NT2/D1 (cell line): ENCODE measurements around the gene SNX6.

Experiments used
- DNase-seq: peaks from one replicate; pipeline ENCODE4 v3.0.0-alpha.2; 2011; ENCODE audit warnings: low read depth, low spot score
- H3K27me3 ChIP-seq: 2 replicates; pipeline ENCODE4 v1.6.0; 2011; ENCODE audit warnings: mild to moderate bottlenecking; ENCODE audit not compliant: insufficient read length, insufficient read depth
- H3K36me3 ChIP-seq: 2 replicates; pipeline ENCODE4 v1.6.1; 2011; ENCODE audit warnings: mild to moderate bottlenecking, low read length, mixed read lengths; ENCODE audit not compliant: insufficient read depth, insufficient read length
- H3K4me1 ChIP-seq: 2 replicates; pipeline ENCODE4 v1.5.1; 2011; ENCODE audit not compliant: insufficient read depth, insufficient read length
- H3K4me3 ChIP-seq: 2 replicates; pipeline ENCODE4 v1.5.1; 2011; ENCODE audit warnings: low read depth; ENCODE audit not compliant: insufficient read length
- H3K9ac ChIP-seq: 2 replicates; pipeline ENCODE4 v1.6.0; 2011; ENCODE audit warnings: low read depth; ENCODE audit not compliant: insufficient read length
- H3K9me3 ChIP-seq: 2 replicates; pipeline ENCODE4 v1.5.1; 2011; ENCODE audit warnings: mild to moderate bottlenecking, low read length; ENCODE audit not compliant: insufficient read depth
- SUZ12 ChIP-seq: IDR thresholded peaks from 2 replicates; pipeline ENCODE4 v1.6.1; 2011; ENCODE audit not compliant: insufficient read length, insufficient read depth; ENCODE audit errors: extremely low read depth
- YY1 ChIP-seq: IDR thresholded peaks from 2 replicates; pipeline ENCODE4 v1.6.1; 2011; ENCODE audit not compliant: insufficient read length, insufficient read depth
- ZNF274 ChIP-seq: IDR thresholded peaks from 2 replicates; pipeline ENCODE4 v1.6.1; 2011; ENCODE audit warnings: mild to moderate bottlenecking, low read depth, low read length

The SNX6 gene

DNA sequence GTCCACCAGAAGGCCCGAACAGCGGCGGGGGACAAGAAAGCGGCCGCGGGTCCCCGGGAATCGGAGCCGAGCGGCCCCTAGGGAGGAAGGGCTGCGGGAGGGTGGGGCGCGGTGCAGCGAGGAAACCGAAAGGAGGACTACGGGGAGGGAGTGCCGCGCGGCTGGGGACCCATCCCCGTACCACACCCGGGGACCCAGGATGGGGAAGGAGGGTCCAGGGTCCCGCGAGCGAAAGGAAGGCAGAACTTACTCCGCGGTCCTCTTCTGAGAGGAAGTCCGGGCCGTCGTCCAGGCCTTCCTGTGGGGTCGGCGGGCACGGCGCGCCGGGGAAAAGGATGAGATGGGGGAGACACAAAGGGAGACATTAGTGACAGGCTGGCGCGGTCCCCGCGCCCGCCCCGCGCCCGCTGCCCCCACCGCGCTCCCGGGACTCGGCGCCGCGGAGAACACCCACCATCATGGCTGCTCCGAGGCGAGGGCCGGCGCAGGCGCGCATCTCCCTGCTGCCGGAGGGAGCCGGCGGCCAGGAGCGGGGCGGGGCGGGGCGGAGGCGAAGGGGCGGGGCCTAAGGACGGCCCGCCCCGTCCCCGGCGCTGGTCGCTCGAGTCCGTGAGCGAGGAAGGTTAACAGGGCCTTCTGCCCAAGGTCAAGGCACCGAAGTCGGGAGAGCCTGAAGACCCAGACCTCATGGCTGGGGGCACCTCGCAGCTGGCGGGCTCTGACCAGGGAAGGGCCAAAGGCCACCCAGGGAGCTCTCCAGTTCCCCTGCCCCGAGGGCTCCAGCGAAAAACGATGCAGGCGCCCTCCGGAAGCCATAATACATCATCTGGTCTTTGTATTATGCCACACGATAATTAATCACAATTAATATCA lies at the start of gene SNX6:
Gene SNX6, minus strand, starts transcription at position 492 of the 873 bp plus-strand sequence. Its CDS starts 32 bp downstream, at position 460.
- Histone ChIP-seq H3K9me3 (no peaks in the 10 kb centered on the region), H3K4me1 (peaks cover 1% of the 10 kb centered on the region), H3K4me3 (peak within 1 kb of the TSS; percentile 84), H3K9ac (peak within 1 kb of the TSS; percentile 92), H3K36me3 (peaks cover 12% of the 10 kb centered on the region), H3K27me3 (no peaks in the 10 kb centered on the region)
- peak; percentile 33 for DNase-seq
- TF ChIP-seq SUZ12 (no peak), YY1 (no peak), ZNF274 (no peak)

DNA sequence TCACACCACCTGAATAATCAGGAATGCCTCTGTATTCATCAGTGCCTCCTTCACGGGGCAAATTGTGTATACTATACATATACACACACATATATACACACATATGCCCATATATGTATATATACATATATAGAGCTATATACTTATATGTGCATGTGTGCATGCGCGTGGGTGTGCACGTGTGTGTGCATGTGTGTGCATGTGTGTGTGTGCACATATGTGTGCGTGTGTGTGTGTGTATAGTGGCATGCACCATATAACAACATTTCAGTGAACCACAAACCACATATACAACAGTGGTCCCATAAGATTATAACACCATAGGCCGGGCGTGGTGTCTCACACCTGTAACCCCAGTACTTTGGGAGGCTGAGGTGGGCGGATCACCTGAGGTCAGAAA lies 48.8 kb upstream of the SNX6 start:
- Histone ChIP-seq H3K9ac (no peak overlapping the region), H3K4me3 (no peak overlapping the region), H3K9me3 (no peaks in the 10 kb centered on the region), H3K27me3 (no peaks in the 10 kb centered on the region), H3K36me3 (no peaks in the 10 kb centered on the region), H3K4me1 (peaks cover 2% of the 10 kb centered on the region)
- no peak for DNase-seq
- TF ChIP-seq YY1 (no peak), ZNF274 (no peak), SUZ12 (no peak)

DNA sequence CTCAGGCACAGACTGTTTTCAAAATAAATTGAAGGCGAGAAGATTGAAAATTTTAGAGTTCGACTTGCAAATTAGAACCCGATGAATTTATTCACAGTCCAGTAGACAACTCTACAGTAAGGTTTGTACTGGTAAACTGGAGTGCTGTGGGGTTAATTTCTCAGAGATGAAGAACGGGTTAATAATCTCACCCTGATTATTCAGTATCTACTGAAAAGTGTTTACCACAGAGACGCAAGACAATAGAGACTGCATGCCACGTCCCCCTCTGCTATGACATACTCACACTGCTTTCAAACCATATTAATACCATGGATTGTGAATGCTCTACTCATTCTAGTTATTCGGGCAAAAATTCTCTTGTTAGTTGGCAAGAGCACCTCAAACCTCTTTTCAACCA lies 48.4 kb upstream of the SNX6 start:
- Histone ChIP-seq H3K9me3 (no peaks in the 10 kb centered on the region), H3K9ac (no peak overlapping the region), H3K27me3 (no peaks in the 10 kb centered on the region), H3K36me3 (no peaks in the 10 kb centered on the region), H3K4me1 (peaks cover 2% of the 10 kb centered on the region), H3K4me3 (no peak overlapping the region)
- no peak for DNase-seq
- TF ChIP-seq ZNF274 (no peak), SUZ12 (no peak), YY1 (no peak)

DNA sequence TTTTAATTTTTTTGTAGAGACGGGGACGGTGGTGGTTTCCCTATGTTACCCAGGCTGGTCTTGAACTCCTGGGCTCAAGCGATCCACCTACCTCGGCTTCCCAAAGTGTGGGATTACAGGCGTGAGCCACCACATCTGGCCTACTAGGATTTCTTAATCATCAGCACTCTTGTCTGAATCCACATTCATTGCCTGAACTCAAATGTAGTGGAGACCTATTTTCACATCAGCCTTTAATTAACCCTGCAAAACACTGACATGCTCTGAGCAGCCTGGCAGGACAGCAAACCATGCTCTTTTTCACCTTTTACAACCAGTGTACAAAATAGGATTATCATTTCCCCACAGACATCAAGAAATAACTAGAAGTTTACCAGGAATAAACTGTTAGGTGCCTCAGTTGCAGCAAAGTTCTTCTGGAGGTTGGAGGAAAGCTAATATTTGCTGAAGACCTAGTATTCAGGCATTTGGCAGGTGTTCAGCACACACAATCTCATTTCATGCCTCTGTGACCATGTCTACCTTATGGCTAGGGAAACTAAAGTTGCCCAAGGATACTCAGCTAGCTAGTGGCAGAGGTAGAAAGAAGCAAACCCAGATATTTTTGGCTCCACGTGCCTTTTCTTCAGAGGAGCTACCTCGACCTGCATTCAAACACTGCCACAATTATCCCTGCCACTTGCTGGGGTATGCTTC lies 46.7 kb upstream of the SNX6 start:
- no peaks in the 10 kb centered on the region for H3K27me3 ChIP-seq
- no peak overlapping the region for H3K4me3 ChIP-seq
- no peak for TF ChIP-seq YY1
- no peak for TF ChIP-seq ZNF274
- no peak for TF ChIP-seq SUZ12
- H3K9ac ChIP-seq, result peak overlapping the region; percentile 21
- no peaks in the 10 kb centered on the region for H3K36me3 ChIP-seq
- DNase-seq, result no peak
- H3K9me3 ChIP-seq, result no peaks in the 10 kb centered on the region
- peaks cover 2% of the 10 kb centered on the region for H3K4me1 ChIP-seq

DNA sequence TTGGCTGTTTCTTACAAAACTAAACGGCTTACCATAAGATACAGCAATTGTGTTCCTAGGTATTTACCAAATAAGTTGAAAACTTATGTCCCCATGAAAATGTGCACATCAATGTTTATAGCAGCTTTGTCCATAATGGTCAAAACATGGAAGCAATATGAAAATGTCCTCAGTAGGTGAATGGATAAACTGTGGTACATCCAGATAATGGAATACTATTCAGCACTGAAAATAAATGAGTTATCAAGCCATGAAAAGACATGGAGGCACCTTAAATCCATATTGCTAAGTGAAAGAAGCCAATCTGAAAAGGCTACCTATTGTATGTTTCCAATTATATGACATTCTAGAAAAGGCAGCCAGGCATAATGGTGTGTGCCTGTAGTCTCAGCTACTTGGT lies 43.8 kb upstream of the SNX6 start:
- no peaks in the 10 kb centered on the region for H3K36me3 ChIP-seq
- H3K9me3 ChIP-seq, result no peaks in the 10 kb centered on the region
- no peak for DNase-seq
- H3K27me3 ChIP-seq, result no peaks in the 10 kb centered on the region
- no peak overlapping the region for H3K4me3 ChIP-seq
- no peak overlapping the region for H3K9ac ChIP-seq
- H3K4me1 ChIP-seq, result peaks cover 2% of the 10 kb centered on the region
- TF ChIP-seq SUZ12 (no peak), YY1 (no peak)

DNA sequence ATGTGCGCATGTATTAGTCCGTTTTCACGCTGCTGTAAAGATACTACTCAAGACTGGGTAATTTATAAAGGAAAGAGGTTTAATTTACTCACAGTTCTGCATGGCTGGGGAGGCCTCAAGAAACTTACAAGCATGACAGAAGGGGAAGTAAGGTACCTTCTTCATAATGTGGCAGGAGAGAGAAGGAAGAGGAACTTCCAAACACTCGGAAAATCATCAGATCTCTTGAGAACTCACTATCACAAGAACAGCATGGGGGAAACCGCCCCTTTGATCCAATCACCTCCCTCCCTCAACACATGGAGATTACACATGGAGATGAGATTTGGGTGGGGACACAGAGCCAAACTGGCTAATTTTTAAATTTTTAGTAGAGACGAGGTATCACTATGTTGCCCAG lies 41.8 kb upstream of the SNX6 start:
- DNase-seq, result no peak
- Histone ChIP-seq H3K27me3 (no peaks in the 10 kb centered on the region), H3K9me3 (no peaks in the 10 kb centered on the region), H3K4me3 (no peak overlapping the region), H3K4me1 (no peaks in the 10 kb centered on the region), H3K9ac (no peak overlapping the region), H3K36me3 (no peaks in the 10 kb centered on the region)
- no peak for TF ChIP-seq YY1
- no peak for TF ChIP-seq SUZ12
- no peak for TF ChIP-seq ZNF274

DNA sequence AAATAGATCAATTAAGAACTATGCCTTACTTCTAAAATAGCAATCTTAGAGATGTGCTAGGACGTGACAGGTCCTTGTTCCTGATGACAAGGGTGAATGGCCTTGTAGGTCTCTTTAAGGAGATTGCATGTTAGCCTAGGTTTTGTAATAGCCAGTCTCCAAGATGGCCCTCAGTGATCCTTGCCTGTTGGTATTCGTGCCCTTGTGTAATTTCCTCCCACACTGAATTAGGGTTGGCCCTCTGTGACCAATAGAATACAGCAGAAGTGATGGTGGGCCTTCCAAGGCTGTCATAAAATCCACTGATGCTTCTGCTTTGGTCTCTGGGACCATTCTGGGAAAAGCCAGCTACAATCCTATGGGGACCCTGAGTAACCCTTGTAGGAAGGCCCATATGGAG lies 38.2 kb upstream of the SNX6 start:
- no peak overlapping the region for H3K4me3 ChIP-seq
- DNase-seq, result no peak
- no peak for TF ChIP-seq SUZ12
- no peak for TF ChIP-seq YY1
- no peak for TF ChIP-seq ZNF274

More for the DNA sequence above, 38.2 kb upstream of the SNX6 start:
- Histone ChIP-seq H3K27me3 (no peaks in the 10 kb centered on the region), H3K4me1 (no peaks in the 10 kb centered on the region), H3K9me3 (no peaks in the 10 kb centered on the region), H3K36me3 (no peaks in the 10 kb centered on the region), H3K9ac (no peak overlapping the region)
